DMS79 treated with DMSO at 0.1 percent for 48 hours (cell line): ENCODE results near the gene ZNF37A.
"Not testable (repeated sequence)": the region's sequence is repeated elsewhere in the genome, so short reads cannot be mapped to it uniquely, and the experiment has no call there.

Experiments
- DNase-seq: peaks from one replicate; lab custom pipeline; 2025; lab: John Stamatoyannopoulos, UW

The ZNF37A gene

DNA sequence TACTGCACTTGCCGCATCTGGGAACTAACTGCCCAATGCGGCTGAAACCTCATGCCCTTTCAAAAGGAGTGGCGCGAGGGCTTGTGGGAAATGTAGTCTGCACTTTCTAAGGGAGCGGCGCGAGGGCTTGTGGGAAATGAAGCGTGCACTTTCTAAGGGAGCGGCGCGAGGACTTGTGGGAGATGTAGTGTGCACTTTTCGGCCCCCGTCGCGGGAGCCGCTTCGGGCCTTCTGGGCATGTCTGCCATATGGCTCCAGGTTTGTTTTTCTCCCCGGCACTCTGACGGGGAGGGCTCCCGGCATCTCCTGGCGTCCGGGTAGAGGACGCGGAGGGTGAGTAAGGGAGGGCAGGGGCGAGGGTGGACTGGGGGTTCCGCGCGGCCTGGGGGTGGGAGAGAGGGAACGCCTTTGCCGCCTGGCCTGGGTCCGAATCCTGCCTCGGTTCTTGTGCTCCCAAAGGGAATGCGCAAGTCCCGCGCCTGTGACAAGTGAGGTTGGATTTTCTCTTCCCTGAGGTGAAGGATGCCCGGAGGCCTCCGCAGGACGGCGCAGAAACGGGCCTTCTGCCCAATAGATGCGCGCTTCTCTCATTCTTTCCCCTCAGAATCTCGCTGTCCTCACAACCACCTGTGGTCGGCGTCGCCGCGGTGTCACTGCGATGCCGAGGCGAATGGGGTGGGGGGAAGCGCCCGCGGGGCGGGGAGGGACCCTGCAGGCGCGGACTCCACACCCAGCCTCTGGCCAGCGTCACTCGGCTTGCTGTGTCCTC is at the start of gene ZNF37A:
TSS of gene ZNF37A (plus strand) at position 180 of the 769 bp plus-strand sequence. CDS start 2,281 bp downstream, outside the sequence.
- peak; percentile 72 for DNase-seq

DNA sequence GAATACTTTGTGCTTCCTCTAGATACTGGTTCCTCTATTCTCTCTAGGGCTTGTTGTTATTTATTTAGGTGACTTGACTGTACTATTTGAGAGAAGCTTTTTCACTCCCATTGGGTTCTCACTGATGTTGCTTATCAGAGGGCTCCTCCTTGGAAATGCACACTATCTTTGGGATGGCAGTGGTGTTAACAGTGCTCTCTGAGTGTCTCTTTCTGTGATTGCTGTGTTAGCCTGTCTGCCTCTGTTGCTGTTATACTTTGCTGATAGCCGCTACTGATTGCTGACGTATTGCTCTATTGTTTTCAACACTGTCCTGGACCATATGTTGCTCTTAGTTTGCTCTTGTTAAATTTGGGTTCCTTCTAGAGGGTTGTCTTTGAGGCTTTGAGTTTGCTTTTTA is 49.0 kb upstream of the ZNF37A start:
- DNase-seq: no peak

DNA sequence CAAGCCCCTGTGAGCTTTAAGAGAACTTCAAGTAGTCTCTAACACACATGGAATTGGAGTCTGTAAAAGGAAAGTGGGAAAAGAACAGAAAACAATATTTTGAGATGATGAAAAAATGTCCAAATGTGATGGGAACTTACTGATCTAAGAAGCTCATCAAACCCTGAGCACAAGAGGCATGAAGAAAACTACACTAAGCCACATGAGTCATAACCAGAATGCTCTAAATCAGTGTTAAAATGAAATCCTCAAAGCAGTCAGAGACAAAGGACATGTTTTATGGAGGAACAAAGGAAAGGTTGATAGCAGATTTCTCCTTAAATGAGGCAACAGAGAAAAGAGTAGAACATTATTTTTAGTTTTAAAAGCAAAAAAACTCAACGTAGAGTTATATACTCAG is 46.5 kb upstream of the ZNF37A start:
- no peak for DNase-seq

DNA sequence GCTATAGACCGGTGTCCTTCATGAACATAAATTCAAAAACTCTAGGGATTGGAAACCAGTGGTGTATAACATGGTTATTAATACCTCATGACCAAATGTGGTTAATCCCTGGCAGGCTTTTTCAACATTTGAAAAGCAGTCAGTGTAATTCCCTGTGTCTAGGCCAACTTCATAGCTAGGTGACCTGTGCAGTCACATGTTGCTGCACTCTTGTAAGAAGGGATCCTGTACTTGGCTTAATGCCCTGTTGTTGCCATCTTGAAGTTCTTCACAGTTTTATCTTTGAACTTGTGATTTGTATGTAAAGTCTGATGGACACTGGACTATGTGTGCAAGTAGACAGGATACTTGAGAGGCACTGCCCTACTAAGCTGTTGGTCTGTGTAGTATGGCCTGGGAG is 43.9 kb upstream of the ZNF37A start:
- DNase-seq: no peak

DNA sequence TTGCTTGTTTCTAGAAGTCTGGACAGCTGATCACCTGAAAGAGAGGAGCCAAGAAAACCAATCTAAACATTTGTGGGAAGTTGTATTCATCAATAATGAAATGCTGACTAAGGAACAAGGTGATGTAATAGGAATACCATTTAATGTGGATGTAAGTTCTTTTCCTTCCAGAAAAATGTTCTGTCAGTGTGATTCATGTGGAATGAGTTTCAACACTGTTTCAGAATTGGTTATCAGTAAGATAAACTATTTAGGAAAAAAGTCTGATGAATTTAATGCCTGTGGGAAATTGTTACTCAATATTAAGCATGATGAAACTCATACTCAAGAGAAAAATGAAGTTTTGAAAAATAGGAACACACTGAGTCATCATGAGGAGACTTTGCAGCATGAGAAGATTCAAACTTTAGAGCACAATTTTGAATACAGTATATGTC is 39.8 kb upstream of the ZNF37A start:
- DNase-seq: no peak

DNA sequence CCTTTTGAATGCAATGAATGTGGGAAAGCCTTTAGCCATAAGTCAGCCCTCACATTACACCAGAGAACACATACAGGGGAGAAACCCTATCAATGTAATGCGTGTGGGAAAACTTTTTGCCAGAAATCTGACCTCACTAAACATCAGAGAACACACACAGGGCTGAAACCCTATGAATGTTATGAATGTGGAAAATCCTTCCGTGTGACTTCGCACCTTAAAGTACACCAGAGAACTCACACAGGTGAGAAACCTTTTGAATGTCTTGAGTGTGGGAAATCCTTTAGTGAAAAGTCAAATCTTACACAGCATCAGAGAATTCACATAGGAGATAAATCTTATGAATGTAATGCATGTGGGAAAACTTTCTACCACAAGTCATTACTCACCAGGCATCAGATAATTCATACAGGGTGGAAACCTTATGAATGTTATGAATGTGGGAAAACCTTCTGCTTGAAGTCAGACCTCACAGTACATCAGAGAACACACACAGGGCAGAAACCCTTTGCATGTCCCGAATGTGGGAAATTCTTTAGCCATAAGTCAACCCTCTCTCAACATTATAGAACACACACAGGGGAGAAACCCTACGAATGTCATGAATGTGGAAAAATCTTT is 38.8 kb upstream of the ZNF37A start:
- not testable (repeated sequence) for DNase-seq

DNA sequence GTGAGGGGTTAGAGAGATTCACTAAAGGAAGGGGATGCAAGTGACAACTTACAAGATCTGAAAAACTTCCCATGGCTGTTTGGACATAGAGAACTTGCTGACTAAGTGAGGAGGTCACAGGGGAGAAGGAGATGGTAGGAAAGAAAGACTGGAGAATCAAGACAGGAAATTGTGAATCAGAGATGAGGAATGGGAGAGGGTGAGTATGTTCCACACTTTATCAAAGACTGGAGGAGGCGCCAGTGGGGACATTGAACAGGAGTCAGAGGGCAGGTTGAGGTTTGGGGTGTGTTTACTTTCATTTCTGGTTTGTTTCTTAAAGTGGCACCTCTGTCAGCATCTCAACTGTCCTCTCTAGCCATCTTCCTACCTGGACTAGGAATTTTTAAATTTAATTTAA is 24.5 kb upstream of the ZNF37A start:
- DNase-seq: not testable (repeated sequence)

DNA sequence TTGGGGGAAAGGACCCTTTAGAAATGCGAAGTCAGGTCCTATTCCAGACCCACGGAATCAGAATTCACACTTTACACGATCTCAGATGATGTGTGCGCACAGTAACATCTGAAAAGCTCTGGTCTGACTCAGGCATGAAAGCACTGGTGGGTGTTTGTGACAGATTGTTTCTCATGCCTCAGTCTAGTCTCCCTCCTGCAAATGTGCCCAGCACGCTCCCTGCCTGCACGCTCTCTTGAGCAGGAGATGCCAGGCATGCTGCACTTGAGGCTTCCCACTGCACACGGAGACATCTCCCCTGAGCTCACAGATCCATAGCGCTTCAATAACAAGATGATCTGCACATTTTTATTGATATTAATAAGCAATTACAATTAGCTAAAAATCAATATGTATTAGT is 23.6 kb upstream of the ZNF37A start:
- no peak for DNase-seq

DNA sequence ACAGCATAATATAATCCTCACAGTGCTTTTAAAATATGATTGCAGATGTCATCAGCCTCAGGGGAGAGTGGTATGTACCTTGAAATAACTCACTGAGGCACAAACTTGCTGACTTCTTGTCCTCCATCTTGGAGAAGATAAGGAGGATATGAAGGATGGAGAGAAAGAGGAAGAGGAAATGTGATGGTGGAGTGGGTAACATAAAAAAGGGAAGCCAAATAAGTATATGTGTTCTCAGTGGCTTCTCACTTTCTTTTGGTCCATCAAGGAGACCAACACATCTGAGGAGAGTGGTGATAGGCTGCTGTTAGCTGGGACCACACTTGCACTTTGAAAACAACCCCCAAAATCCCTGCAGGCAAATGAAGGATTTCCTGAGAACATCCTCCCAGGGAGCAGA is 21.6 kb upstream of the ZNF37A start:
- no peak for DNase-seq

DNA sequence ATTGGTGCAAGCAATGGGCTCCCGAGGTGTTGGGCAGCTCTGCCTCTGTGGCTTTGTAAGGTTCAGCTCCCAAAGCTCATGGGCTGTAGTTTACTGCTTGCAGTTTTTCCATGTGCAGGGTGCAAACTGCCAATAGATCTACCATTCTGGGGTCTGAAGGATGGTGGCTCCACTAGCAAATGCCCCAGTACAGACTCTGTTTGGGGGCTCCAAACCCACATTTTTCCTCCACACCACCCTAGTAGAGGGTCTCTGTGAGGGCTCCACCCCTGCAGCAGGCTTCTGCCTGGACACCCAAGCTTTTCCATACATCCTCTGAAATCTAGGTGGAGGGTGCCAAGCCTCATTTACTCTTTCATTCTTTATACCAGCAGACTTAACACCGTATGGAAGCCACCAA is 17.4 kb upstream of the ZNF37A start:
- no peak for DNase-seq

DNA sequence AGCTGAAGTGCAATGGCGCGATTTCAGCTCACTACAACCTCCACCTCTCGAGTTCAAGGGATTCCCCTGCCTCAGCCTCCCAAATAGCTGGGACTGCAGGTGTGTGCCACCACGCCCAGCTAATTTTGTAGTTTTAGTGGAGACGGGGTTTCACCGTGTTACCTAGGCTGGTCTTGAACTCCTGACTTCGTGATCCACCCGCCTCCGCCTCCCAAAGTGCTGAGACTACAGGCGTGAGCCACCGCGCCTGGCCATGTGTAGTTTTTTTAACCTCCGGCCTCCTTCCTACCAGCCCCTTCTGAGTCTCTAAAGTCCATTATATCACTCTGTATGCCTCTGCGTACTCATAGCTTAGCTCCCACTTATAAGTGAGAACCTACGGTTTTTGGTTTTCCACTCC is 819 bp upstream of the ZNF37A start:
- not testable (repeated sequence) for DNase-seq

DNA sequence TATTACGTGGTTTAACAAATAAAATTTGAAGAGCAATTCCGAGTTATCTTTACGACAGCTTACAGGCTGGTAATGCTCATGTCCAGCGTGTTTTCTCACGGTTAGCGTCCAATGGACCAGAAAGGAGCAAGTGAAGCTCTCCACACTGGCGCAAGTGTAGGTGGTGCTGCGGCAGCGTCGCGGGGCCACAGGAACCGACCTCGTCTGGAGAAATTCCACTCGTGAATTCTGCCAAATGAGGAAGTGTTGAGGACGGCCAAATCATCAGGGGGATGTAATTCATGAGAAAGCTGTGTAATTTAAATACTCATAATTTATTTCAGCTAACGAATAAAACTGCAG is 350 bp upstream of the ZNF37A start:
- DNase-seq: no peak

DNA sequence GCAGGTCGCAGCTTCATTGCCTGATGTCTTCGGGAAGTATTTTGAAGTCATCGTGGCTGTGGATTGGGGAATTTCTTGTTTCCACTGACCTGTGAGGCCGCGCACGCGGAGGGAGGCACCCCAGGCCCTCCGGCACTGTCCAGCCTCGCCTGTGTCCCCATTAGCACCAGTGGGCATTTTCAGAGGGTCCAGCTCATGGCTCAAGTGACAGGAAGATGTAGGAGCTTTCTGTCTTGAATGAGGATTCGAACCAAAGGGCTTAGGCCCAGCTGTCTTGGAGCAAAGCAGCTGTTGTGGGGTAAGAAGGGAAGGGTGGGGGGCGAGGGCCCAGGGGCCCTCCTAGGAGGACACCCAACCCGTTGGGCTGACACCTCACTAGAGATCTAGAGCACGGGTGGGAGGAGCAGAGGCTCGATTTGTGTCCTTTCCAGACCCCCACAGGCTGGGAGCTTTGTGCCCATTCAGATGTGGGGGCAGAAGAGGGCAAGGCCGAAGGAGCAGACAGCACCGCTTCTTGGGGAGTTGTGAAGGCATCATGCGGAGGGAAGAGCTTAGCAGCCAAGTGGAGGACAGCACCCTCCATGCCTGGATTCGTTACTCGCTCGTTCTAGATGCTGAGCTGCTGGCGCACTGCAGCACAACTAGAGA is 914 bp downstream of the ZNF37A start:
- no peak for DNase-seq

DNA sequence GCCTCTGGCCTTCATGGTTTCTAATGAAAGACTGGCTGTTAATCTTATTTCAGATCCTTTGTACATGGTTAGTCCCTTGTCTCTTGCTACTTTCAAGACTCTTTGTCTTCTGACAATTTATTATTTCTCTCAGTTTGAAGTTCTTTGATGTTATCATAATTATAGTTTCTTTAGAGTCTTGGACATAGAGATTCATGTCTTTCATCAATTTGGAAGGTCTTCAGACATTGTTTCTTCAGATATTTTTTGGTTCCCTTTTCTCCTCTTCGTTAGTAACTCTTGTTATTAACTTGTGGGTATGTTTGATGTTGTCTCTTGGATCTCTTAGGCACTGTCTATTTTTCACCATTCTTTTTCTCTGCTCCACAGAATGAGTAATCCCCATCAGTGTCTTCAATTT is 8.7 kb downstream of the ZNF37A start:
- no peak for DNase-seq

DNA sequence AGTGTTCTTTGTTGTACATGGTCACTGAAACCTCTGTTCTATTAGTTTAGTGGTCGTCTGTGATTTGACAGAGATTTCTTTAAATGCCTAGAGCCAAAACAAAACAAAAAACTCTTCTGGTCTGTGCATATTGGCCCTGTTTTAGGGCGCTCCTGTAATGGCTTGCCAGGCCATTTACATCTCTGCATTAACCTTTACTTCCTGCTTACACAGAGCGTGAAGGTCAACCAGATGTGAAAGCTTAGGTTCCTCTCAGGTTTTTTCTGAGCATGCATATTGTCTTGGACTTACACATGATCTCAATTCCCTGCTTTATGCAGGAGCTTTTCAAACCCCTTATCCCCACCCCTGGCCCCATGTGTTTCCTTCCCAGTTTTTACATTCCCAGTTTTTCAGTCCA is 9.6 kb downstream of the ZNF37A start:
- DNase-seq: no peak

DNA sequence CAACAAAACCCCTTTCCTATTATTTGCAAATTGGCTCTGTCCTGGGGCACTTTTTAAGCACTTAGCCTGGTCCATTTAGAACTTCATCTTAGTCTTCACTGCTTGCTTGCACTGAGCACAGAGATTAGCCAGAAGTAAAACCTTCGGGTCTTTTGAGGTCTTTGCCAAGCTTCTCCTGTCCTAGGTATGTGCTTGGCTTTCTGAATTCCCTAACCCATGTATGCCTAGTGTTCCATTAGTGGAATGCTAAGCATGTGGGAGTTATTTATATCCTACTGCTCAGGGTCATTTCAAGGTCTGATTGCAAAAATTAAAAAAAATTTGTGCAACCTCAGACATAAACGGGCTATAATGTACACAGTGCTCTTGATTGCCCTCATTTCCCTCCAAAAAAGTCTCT is 18.0 kb downstream of the ZNF37A start:
- no peak for DNase-seq

DNA sequence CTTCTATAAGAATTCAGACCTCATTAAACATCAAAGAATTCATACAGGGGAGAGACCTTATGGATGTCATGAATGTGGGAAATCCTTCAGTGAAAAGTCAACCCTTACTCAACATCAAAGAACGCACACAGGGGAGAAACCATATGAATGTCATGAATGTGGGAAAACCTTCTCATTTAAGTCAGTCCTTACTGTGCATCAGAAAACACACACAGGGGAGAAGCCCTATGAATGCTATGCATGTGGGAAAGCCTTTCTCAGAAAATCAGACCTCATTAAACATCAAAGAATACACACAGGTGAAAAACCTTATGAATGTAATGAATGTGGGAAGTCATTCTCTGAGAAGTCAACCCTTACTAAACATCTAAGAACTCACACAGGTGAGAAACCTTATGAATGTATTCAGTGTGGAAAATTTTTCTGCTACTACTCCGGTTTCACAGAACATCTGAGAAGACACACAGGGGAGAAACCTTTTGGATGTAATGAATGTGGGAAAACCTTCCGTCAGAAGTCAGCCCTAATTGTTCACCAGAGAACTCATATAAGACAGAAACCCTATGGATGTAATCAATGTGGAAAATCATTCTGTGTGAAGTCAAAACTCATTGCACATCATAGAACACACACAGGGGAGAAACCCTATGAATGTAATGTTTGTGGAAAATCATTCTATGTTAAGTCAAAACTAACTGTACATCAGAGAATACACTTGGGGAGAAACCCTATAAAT is 24.1 kb downstream of the ZNF37A start:
- no peak for DNase-seq

DNA sequence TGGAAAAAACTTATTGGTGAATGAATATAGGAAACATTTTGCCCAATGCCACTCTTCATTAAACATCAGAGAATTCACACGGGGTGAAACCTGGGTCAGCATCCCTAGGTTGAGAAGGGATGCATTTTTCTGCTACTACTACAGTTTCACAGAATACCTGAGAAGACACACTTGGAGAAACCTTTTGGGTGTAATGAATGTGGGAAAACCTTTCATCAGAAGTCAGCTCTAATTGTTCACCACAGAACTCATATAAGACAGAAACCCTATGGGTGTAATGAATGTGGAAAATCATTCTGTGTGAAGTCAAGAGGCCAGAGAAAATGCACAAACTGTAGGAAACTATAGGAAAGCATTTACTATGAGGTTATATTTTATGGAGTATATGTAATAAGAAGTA is 24.9 kb downstream of the ZNF37A start:
- DNase-seq: no peak

DNA sequence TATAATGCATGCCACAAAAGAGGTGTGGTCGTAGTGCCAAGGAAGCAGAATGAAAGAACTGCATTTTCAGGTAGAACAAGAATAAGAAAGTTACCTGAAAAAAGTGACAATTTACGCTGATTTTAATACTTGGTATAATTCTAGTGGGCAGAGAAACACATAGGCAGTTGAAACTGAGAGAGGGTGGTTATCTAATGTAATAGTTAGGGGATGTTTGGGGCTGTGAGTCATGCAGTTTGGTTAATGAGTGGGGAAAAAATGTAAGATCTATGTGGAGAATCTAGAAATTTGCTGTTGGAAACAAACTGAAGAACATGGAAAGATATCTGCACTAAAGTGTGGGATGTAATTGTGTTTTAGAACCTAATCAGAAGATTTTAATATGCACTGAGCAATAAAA is 33.7 kb downstream of the ZNF37A start:
- no peak for DNase-seq

DNA sequence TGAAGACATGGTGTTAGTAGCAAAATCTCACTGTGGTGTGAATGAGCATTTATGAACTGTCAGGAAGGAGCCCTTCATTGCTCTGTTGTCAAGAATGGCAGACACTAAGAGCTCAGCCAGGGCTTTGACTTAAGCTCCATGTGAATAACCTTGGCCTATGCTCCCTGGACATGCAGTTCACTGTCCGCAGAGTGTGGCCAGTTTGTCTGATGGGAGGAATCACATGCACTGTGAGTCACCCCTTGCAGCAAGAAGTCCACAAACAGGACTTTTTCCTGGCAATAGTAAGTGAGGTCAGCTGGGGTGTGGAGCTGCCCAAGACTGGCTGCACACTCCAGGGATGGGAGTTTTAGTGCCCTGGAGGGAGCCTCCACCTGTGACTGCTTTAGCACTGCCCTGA is 49.5 kb downstream of the ZNF37A start:
- no peak for DNase-seq

DNA sequence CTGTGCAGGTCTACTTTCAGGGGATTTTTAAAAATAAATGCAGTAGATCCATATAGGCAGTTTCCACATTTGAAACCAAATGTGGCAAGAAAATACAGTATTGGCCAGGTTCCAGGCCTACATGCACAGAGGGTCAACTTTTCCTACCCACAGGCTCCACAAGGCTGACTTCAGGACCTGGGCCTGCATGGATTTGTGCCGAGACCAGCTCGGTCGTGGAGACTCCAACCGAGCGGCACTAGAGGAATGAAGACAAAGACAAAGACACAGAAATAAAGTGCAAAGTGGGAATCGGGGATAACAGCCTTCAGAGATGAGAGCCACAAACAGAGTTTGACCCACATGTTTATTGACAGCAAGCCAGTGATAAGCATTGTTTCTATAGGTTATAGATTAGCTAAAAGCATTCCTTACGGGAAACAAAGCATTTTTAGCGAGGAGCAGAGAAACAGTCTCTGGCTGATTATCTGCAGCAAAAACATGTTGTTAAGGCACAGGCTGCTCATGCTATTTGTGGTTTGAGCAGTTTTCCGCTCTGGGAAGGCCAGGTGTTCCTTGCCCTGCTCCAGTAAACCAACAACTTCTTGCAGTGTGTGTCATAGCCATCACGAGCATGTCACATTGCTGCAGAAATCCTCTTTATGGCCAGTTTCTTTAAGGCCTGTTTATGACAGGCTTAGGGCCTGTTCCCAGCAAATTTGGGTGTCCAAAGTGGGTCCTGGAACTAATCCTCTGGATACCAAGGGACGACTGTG is 52.6 kb downstream of the ZNF37A start:
- DNase-seq: no peak

DNA sequence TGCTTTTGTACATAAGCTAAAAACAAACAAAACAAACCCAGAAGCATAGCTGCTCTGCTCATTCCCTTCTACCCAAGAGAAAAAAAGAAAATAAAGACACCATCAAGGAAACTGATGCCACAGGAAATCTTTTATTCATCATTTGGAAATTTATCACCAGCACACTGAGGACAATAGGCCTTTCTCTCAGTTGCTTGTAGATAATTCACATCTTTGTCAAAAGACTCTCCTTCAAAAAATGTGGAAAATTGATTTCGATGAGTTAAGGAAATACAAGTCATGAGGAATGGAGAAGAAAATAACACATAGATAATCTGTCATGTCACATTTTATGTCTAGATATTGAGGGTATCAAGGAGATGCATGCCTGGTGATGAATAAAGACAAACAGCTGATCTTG is 53.5 kb downstream of the ZNF37A start:
- DNase-seq: no peak
